ENCODE data around the gene CHTF18. TPM values are rescaled to one million over a fixed set of nuclear protein-coding genes. Genes with fewer than 3 reads are reported as not detected.
"Not testable (repeated sequence)": the region's sequence is repeated elsewhere in the genome, so short reads cannot be mapped to it uniquely, and the experiment has no call there.

CHTF18 gene
- total and polyA plus RNA-seq, 2 experiments from 2014 or later, result 9.7 to 18.1 TPM

- no peaks in the 10 kb centered on the region for H3K27me3 ChIP-seq
- WGBS (ENCODE audit: low lambda C conversion rate, missing lambda C conversion rate), result 94% methylated on average over 18 of the region's 18 CpGs
Observed at GRCh38 chr16:772959-773358, 15.5 kb upstream of the CHTF18 start.

DNA sequence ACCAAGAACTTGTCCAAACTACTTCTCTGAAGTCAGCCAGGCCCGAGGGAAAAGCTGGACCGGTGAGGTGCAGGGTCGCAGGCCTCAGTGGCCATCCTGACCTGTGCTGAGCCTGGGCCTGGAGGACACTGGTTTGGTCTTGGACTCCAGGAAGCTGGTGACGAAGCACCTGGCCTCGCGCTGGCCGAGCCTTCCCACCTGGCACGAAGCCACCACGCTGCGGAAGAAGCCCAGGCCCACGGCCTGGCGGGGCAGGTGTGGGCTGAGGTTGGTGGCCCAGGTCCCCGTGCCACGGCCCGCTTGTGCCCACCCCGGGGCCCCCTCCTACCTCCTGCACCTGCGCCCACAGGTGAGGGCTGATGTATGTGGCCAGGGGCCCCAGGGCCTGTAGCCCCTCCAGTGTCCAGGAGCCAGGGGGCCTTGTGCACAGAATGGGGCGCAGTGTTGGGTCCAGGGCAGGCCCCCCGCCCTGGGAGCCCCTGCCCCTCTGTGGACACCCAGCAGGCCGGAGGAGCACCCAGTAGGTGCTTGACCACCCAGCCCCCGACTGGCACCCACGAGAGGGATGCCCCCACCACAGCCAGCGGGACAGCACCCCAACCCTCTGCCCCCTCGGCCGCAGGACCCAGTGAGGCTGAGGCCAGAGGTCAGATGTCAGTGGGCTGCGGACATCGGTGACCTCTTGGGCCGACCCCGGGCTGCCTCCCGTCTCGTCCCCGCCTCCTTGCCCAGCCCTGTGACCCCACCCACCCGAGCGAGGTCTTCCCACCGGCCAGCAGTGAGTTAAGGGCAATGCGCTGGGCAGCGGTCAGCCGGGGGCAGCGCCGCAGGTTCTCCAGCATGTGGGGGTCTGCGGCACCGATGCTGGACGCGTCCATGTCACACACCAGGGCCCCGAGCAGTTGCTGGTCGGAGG lies 14.1 kb upstream of the CHTF18 start:
- Histone ChIP-seq H2AFZ (no peak overlapping the region), H3K4me2 (no peak overlapping the region), H4K20me1 (ENCODE audit: insufficient read depth, poor library complexity, severe bottlenecking) (no peaks in the 10 kb centered on the region), H3K9me3 (ENCODE audit: low read depth) (no peaks in the 10 kb centered on the region), H3K4me3 (no peak overlapping the region), H3K79me2 (no peaks in the 10 kb centered on the region), H3K27me3 (no peaks in the 10 kb centered on the region), H3K9me2 (replicated peaks; ENCODE audit: insufficient read depth) (no peaks in the 10 kb centered on the region), H3K4me1 (ENCODE audit: insufficient read depth) (no peaks in the 10 kb centered on the region), H3K27ac (no peak overlapping the region), H3K36me3 (replicated peaks; ENCODE audit: insufficient read depth, low read depth) (no peaks in the 10 kb centered on the region)
- 94% methylated on average over 25 of the region's 46 CpGs for WGBS (ENCODE audit: low lambda C conversion rate, missing lambda C conversion rate)
- no peak for DNase-seq (ENCODE audit: low spot score)
- TF ChIP-seq, protein P1, sequence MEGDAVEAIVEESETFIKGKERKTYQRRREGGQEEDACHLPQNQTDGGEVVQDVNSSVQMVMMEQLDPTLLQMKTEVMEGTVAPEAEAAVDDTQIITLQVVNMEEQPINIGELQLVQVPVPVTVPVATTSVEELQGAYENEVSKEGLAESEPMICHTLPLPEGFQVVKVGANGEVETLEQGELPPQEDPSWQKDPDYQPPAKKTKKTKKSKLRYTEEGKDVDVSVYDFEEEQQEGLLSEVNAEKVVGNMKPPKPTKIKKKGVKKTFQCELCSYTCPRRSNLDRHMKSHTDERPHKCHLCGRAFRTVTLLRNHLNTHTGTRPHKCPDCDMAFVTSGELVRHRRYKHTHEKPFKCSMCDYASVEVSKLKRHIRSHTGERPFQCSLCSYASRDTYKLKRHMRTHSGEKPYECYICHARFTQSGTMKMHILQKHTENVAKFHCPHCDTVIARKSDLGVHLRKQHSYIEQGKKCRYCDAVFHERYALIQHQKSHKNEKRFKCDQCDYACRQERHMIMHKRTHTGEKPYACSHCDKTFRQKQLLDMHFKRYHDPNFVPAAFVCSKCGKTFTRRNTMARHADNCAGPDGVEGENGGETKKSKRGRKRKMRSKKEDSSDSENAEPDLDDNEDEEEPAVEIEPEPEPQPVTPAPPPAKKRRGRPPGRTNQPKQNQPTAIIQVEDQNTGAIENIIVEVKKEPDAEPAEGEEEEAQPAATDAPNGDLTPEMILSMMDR (IDR thresholded peaks at IDR 0.05; ENCODE audit: poor library complexity), result no peak
- TF ChIP-seq EZH2phosphoT487 (IDR thresholded peaks at IDR 0.05; ENCODE audit: low read depth, severe bottlenecking, unreplicated experiment) (no peak), EZH2 (IDR thresholded peaks at IDR 0.05; ENCODE audit: borderline replicate concordance) (no peak)

More at GRCh38 chr16:772959-773358, 15.5 kb upstream of the CHTF18 start:
- Histone ChIP-seq H3K79me2 (no peaks in the 10 kb centered on the region), H3K36me3 (replicated peaks; ENCODE audit: insufficient read depth, low read depth) (no peaks in the 10 kb centered on the region), H3K27ac (no peak overlapping the region), H3K4me3 (no peak overlapping the region), H3K4me2 (no peak overlapping the region), H3K9me2 (replicated peaks; ENCODE audit: insufficient read depth) (no peaks in the 10 kb centered on the region), H4K20me1 (ENCODE audit: insufficient read depth, poor library complexity, severe bottlenecking) (no peaks in the 10 kb centered on the region), H3K4me1 (ENCODE audit: insufficient read depth) (no peaks in the 10 kb centered on the region), H3K9me3 (ENCODE audit: low read depth) (no peaks in the 10 kb centered on the region), H2AFZ (no peak overlapping the region)
- DNase-seq (ENCODE audit: low spot score), result no peak
- TF ChIP-seq EZH2 (IDR thresholded peaks at IDR 0.05; ENCODE audit: borderline replicate concordance), result no peak
- TF ChIP-seq EZH2phosphoT487 (IDR thresholded peaks at IDR 0.05; ENCODE audit: low read depth, severe bottlenecking, unreplicated experiment), result no peak
- TF ChIP-seq, protein P1 (IDR thresholded peaks at IDR 0.05; ENCODE audit: poor library complexity), result no peak

GRCh38 chr16:775236-775796 lies 13.1 kb upstream of the CHTF18 start:
- TF ChIP-seq, protein P1 (IDR thresholded peaks at IDR 0.05; ENCODE audit: poor library complexity), result no peak
- TF ChIP-seq EZH2 (IDR thresholded peaks at IDR 0.05; ENCODE audit: borderline replicate concordance) (no peak), EZH2phosphoT487 (IDR thresholded peaks at IDR 0.05; ENCODE audit: low read depth, severe bottlenecking, unreplicated experiment) (no peak)
- H3K27ac ChIP-seq, result no peak overlapping the region
- H3K4me2 ChIP-seq, result no peak overlapping the region
- H3K9me3 ChIP-seq (ENCODE audit: low read depth), result no peaks in the 10 kb centered on the region
- no peaks in the 10 kb centered on the region for H3K27me3 ChIP-seq
- H3K79me2 ChIP-seq, result no peaks in the 10 kb centered on the region
- H4K20me1 ChIP-seq (ENCODE audit: insufficient read depth, poor library complexity, severe bottlenecking), result no peaks in the 10 kb centered on the region
- WGBS (ENCODE audit: low lambda C conversion rate, missing lambda C conversion rate), result 91% methylated on average over 13 of the region's 36 CpGs
- H3K9me2 ChIP-seq (replicated peaks; ENCODE audit: insufficient read depth), result no peaks in the 10 kb centered on the region
- no peaks in the 10 kb centered on the region for H3K36me3 ChIP-seq (replicated peaks; ENCODE audit: insufficient read depth, low read depth)
- H3K4me3 ChIP-seq, result no peak overlapping the region
- H2AFZ ChIP-seq, result no peak overlapping the region
- no peaks in the 10 kb centered on the region for H3K4me1 ChIP-seq (ENCODE audit: insufficient read depth)
- DNase-seq (ENCODE audit: low spot score), result no peak

- not testable (repeated sequence) for H3K79me2 ChIP-seq, H3K27me3 ChIP-seq
- 94% methylated on average over 10 of the region's 10 CpGs for WGBS (ENCODE audit: low lambda C conversion rate, missing lambda C conversion rate)
Observed at GRCh38 chr16:776298-776697, 12.1 kb upstream of the CHTF18 start.

More at GRCh38 chr16:776298-776697, 12.1 kb upstream of the CHTF18 start:
- not testable (repeated sequence) for H3K36me3 ChIP-seq (replicated peaks; ENCODE audit: insufficient read depth, low read depth); H4K20me1 ChIP-seq (ENCODE audit: insufficient read depth, poor library complexity, severe bottlenecking); H2AFZ ChIP-seq; H3K9me2 ChIP-seq (replicated peaks; ENCODE audit: insufficient read depth); H3K27ac ChIP-seq; H3K9me3 ChIP-seq (ENCODE audit: low read depth); H3K4me2 ChIP-seq; DNase-seq (ENCODE audit: low spot score); H3K4me3 ChIP-seq; H3K4me1 ChIP-seq (ENCODE audit: insufficient read depth)
